Lower lobe of right lung (tissue), 2 donors: Measurements from ENCODE around the gene PKHD1. TPM values are rescaled to one million over a fixed set of nuclear protein-coding genes. Genes with fewer than 3 reads are reported as not detected.

Source experiments
- ATAC-seq, 2 donors: fragments of 200-7000 bp; cut with Tn5 transposase; one replicate each; pipeline ENCODE4 v1.9.1; 2020 to 2022; ENCODE audit warnings: mild to moderate bottlenecking in 2 of 2, moderate library complexity in 2 of 2
- DNase-seq: peaks from one replicate; pipeline ENCODE4 v3.0.0-alpha.2; 2020
- H3K27ac ChIP-seq: fragments of 200-600 bp; one replicate; pipeline ENCODE4 v1.8.0; 2022
- H3K27me3 ChIP-seq: fragments of 200-600 bp; one replicate; pipeline ENCODE4 v1.8.0; 2022; ENCODE audit warnings: low read depth
- H3K36me3 ChIP-seq: fragments of 200-600 bp; one replicate; pipeline ENCODE4 v1.8.0; 2022; ENCODE audit warnings: mild to moderate bottlenecking
- H3K4me1 ChIP-seq: fragments of 200-600 bp; one replicate; pipeline ENCODE4 v1.8.0; 2022
- H3K4me3 ChIP-seq: fragments of 200-600 bp; one replicate; pipeline ENCODE4 v1.8.0; 2022; ENCODE audit warnings: mild to moderate bottlenecking
- H3K9me3 ChIP-seq: fragments of 200-600 bp; one replicate; pipeline ENCODE4 v1.8.0; 2022
- intact Hi-C: fragments of 100-400 bp; cut with DNase I; formaldehyde crosslinking; loops from one replicate; pipeline ENCODE4 v1.11.0; 2022
- total RNA-seq: library from RNA; stranded (reverse); fragmentation: NEBNext Ultra II Directional; extraction: Animal tissue kit (Norgen Biotek cat#: 25700); gene quantifications from one replicate; pipeline ENCODE4 v1.2.1, GENCODE V29; 2021
- TF ChIP-seq, protein P1 (sequence below): fragments of 200-600 bp; IDR thresholded peaks from one replicate; pipeline ENCODE4 v1.8.0; 2022; ENCODE audit warnings: antibody characterized with exemption, mild to moderate bottlenecking
- donor health status: DM: no; HTN: yes; CAD: no; lungs with severe emphysema.

PKHD1 gene
- total RNA-seq, 1 donor from 2014 or later = 0.09 TPM

GRCh38 chr6:51824940-51825339 lies 262.5 kb downstream of the PKHD1 start:
- no peak overlapping the region for H3K4me3 ChIP-seq
- ATAC-seq (no peak), DNase-seq (no peak)
- H3K27ac ChIP-seq = no peak overlapping the region
- TF ChIP-seq, protein P1, sequence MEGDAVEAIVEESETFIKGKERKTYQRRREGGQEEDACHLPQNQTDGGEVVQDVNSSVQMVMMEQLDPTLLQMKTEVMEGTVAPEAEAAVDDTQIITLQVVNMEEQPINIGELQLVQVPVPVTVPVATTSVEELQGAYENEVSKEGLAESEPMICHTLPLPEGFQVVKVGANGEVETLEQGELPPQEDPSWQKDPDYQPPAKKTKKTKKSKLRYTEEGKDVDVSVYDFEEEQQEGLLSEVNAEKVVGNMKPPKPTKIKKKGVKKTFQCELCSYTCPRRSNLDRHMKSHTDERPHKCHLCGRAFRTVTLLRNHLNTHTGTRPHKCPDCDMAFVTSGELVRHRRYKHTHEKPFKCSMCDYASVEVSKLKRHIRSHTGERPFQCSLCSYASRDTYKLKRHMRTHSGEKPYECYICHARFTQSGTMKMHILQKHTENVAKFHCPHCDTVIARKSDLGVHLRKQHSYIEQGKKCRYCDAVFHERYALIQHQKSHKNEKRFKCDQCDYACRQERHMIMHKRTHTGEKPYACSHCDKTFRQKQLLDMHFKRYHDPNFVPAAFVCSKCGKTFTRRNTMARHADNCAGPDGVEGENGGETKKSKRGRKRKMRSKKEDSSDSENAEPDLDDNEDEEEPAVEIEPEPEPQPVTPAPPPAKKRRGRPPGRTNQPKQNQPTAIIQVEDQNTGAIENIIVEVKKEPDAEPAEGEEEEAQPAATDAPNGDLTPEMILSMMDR = no peak
- H3K9me3 ChIP-seq = no peaks in the 10 kb centered on the region
- no peaks in the 10 kb centered on the region for H3K4me1 ChIP-seq
- intact Hi-C loops = no loop called here
- H3K27me3 ChIP-seq = no peaks in the 10 kb centered on the region
- H3K36me3 ChIP-seq = no peaks in the 10 kb centered on the region

- no peak for DNase-seq
- no peaks in the 10 kb centered on the region for H3K4me1 ChIP-seq
- ATAC-seq = peak in 1 of 2 donors; percentile 43
- H3K27me3 ChIP-seq = no peaks in the 10 kb centered on the region
- intact Hi-C loops = no loop called here
- TF ChIP-seq, protein P1 = no peak
- H3K27ac ChIP-seq = no peak overlapping the region
- H3K36me3 ChIP-seq = no peaks in the 10 kb centered on the region
- H3K4me3 ChIP-seq = no peak overlapping the region
- H3K9me3 ChIP-seq = no peaks in the 10 kb centered on the region
Observed at GRCh38 chr6:51820555-51820954, 266.9 kb downstream of the PKHD1 start.

DNA sequence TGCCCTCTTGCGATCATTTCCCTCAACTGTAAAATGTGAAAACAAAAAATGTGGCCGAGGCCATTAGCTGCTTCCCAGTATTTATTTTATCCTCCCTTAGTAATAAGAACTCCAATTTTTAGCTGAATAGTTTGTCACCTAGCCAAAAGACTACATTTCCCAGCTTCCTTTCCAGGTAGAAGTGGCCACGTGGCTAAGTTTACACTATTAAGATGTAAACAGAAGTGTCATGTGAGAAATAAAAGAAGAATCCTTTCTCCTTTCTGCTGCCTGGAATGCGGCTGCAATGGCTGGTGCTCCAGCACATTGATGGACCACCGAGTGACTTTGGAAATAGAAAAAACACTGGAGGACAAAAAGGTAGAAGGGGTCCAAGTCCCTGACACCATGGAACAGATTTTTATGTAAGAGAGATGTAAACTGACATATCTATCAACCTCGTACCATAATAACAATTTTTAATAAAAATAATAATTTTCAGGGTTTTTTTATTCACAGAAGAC lies 268.8 kb downstream of the PKHD1 start:
- H3K36me3 ChIP-seq = no peaks in the 10 kb centered on the region
- TF ChIP-seq, protein P1 = no peak
- no peak for ATAC-seq

GRCh38 chr6:51817832-51818231 lies 269.6 kb downstream of the PKHD1 start:
- DNase-seq (no peak), ATAC-seq (no peak)
- Histone ChIP-seq H3K4me3 (no peak overlapping the region), H3K27ac (no peak overlapping the region), H3K36me3 (no peaks in the 10 kb centered on the region), H3K4me1 (no peaks in the 10 kb centered on the region), H3K27me3 (no peaks in the 10 kb centered on the region), H3K9me3 (no peaks in the 10 kb centered on the region)
- TF ChIP-seq, protein P1 = no peak
- intact Hi-C loops = no loop called here

More for the DNA sequence above, 268.8 kb downstream of the PKHD1 start:
- H3K4me3 ChIP-seq = no peak overlapping the region
- DNase-seq = no peak
- intact Hi-C loops = no loop called here
- H3K27ac ChIP-seq = no peak overlapping the region
- no peaks in the 10 kb centered on the region for H3K4me1 ChIP-seq
- no peaks in the 10 kb centered on the region for H3K27me3 ChIP-seq
- no peaks in the 10 kb centered on the region for H3K9me3 ChIP-seq

GRCh38 chr6:51814418-51814817 lies 273.0 kb downstream of the PKHD1 start:
- Histone ChIP-seq H3K4me1 (no peaks in the 10 kb centered on the region), H3K36me3 (no peaks in the 10 kb centered on the region), H3K27me3 (no peaks in the 10 kb centered on the region), H3K27ac (no peak overlapping the region), H3K4me3 (no peak overlapping the region), H3K9me3 (no peaks in the 10 kb centered on the region)
- TF ChIP-seq, protein P1 = no peak
- no peak for DNase-seq
- ATAC-seq = no peak
- intact Hi-C loops = no loop called here

DNA sequence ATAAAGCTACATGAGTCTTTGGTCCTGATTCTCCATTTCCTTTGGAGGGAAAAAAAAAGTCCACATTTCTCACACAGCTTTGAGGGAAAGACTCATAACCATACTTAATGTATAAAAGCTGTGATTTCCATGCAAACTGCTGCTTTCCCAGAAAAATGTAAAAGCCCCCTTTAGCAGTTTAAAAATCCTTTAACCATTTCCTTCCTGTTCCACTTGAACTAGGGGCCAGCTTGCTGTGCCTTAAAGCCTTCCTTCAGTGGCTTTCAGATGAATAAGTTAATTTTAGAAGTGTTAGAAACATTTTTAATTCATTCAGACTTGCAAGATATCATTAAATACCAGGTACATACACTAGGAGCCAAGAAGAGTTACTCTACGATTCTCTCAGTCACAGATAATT lies 273.5 kb downstream of the PKHD1 start:
- no peak for DNase-seq
- no peak overlapping the region for H3K4me3 ChIP-seq
- no peak for ATAC-seq
- H3K27me3 ChIP-seq = no peaks in the 10 kb centered on the region
- no peaks in the 10 kb centered on the region for H3K4me1 ChIP-seq
- TF ChIP-seq, protein P1 = no peak
- no peaks in the 10 kb centered on the region for H3K36me3 ChIP-seq
- intact Hi-C loops = no loop called here
- no peaks in the 10 kb centered on the region for H3K9me3 ChIP-seq
- no peak overlapping the region for H3K27ac ChIP-seq
